Jurkat, Clone E6-1 (cell line): ENCODE results near the gene IKZF4.
A peak's percentile ranks its signal among the peaks of the same experiment; 100 is the strongest.

Experiments
- DNase-seq: peaks from one replicate; pipeline ENCODE4 v3.0.0-alpha.2; 2011; ENCODE audit warnings: low read depth, low spot score
- H3K4me3 ChIP-seq: 2 replicates; pipeline ENCODE4 v1.5.1; 2011; ENCODE audit warnings: mild to moderate bottlenecking, low read length, control low read depth, moderate library complexity

Gene IKZF4

GRCh38 chr12:56078427-56078826 lies 57.6 kb downstream of the IKZF4 start:
- H3K4me3 ChIP-seq = no peak overlapping the region
- no peak for DNase-seq

GRCh38 chr12:56078931-56079722 lies 58.3 kb downstream of the IKZF4 start:
- H3K4me3 ChIP-seq = peak overlapping the region; percentile 60
- DNase-seq = no peak

- no peak for DNase-seq
- H3K4me3 ChIP-seq = peak within 1 kb of the TSS; percentile 60
Observed at GRCh38 chr12:56079723-56080555, 59.1 kb downstream of the IKZF4 start, which contains the start of gene ERBB3. ERBB3 (plus strand) TSS chr12:56080165; CDS start chr12:56080301, 136 bp downstream.

GRCh38 chr12:56080556-56081138 lies 59.8 kb downstream of the IKZF4 start:
- no peak overlapping the region for H3K4me3 ChIP-seq
- no peak for DNase-seq

GRCh38 chr12:56081393-56082347 lies 60.8 kb downstream of the IKZF4 start:
- no peak overlapping the region for H3K4me3 ChIP-seq
- DNase-seq = no peak

- DNase-seq = no peak
- H3K4me3 ChIP-seq = no peak overlapping the region
Observed at GRCh38 chr12:56082382-56082781, 61.5 kb downstream of the IKZF4 start.

GRCh38 chr12:56082967-56083366 lies 62.1 kb downstream of the IKZF4 start:
- H3K4me3 ChIP-seq = no peak overlapping the region
- DNase-seq = no peak

GRCh38 chr12:56084958-56085543 lies 64.2 kb downstream of the IKZF4 start:
- no peak overlapping the region for H3K4me3 ChIP-seq
- DNase-seq = no peak

- no peak for DNase-seq
Observed at GRCh38 chr12:56086096-56086495, 65.3 kb downstream of the IKZF4 start.

GRCh38 chr12:56086608-56087007 lies 65.8 kb downstream of the IKZF4 start:
- DNase-seq = no peak
- H3K4me3 ChIP-seq = no peak overlapping the region

More at GRCh38 chr12:56086096-56086495, 65.3 kb downstream of the IKZF4 start:
- H3K4me3 ChIP-seq = no peak overlapping the region

GRCh38 chr12:56087220-56087619 lies 66.4 kb downstream of the IKZF4 start:
- H3K4me3 ChIP-seq = no peak overlapping the region
- no peak for DNase-seq
